Adrenal gland (tissue), 12 donors: ENCODE results near the gene HMGB1. TPM values are rescaled to one million over a fixed set of nuclear protein-coding genes. Genes with fewer than 3 reads are reported as not detected.
"Not testable (repeated sequence)": the region's sequence is repeated elsewhere in the genome, so short reads cannot be mapped to it uniquely, and the experiment has no call there.

Source experiments
- DNase-seq, 7 donors: peaks; one replicate each; pipeline ENCODE4 v3.0.0-alpha.2; 2019 to 2020
- H3K27ac ChIP-seq, 5 donors: fragments of 200-600 bp; sonication (generic) in 4 of 5; 1 replicate in 3 of 5; 2 replicates in 2 of 5; pipeline versions ENCODE4 v1.5.1 to v1.8.0; 2016 to 2020; ENCODE audit warnings: mild to moderate bottlenecking in 1 of 5
- H3K27me3 ChIP-seq: fragments of 200-600 bp; 2 replicates; pipeline ENCODE4 v1.8.0; 2021
- H3K36me3 ChIP-seq, 2 donors: fragments of 200-600 bp; replicated peaks in 1 of 2; 1 replicate in 1 of 2; 2 replicates in 1 of 2; pipeline versions ENCODE4 v1.5.1 to v1.8.0; 2018 to 2022
- H3K4me1 ChIP-seq, 2 donors: fragments of 200-600 bp; replicated peaks in 1 of 2; 1 replicate in 1 of 2; 2 replicates in 1 of 2; pipeline versions ENCODE4 v1.5.1 to v1.8.0; 2018 to 2021
- H3K4me3 ChIP-seq, 4 donors: fragments of 200-600 bp; sonication (generic) in 3 of 4; one replicate each; pipeline ENCODE4 v1.5.1; 2016 to 2018
- H3K9me3 ChIP-seq, 3 donors: fragments of 200-600 bp; sonication (generic) in 1 of 3; replicated peaks in 1 of 3; 1 replicate in 2 of 3; 2 replicates in 1 of 3; pipeline versions ENCODE4 v1.5.1 to v1.8.0; 2016 to 2021
- CTCF ChIP-seq, 6 experiments: fragments of 450-650 bp in 4 of 6; fragments of 200-600 bp in 2 of 6; sonication (generic) in 1 of 6; IDR thresholded peaks; 1 replicate in 5 of 6; 2 replicates in 1 of 6; pipeline versions ENCODE4 v1.5.1 to v1.8.0; 2016 to 2021; ENCODE audit warnings: antibody characterized with exemption in 6 of 6, mild to moderate bottlenecking in 2 of 6, moderate library complexity in 1 of 6
- POLR2A ChIP-seq, 2 donors: fragments of 450-650 bp; IDR thresholded peaks; one replicate each; pipeline ENCODE4 v1.6.1; 2017; ENCODE audit warnings: antibody characterized with exemption in 2 of 2, mild to moderate bottlenecking in 2 of 2, moderate library complexity in 1 of 2
- WGBS, 4 donors: extraction: QIAGEN DNeasy Blood & Tissue Kit in 2 of 4; methylation state at CpG; one replicate each; pipeline versions ENCODE4 v1.1.5 to v1.1.7; 2013 to 2017; 5-methylcytosine and 5-hydroxymethylcytosine counted together
- intact Hi-C, 2 donors: fragments of 100-400 bp; cut with DNase I; formaldehyde crosslinking; loops; one replicate each; pipeline versions ENCODE4 v1.14.1 to v1.15.0; 2022 to 2023
- polyA plus RNA-seq, 3 donors: library from polyadenylated mRNA; stranded (reverse); fragments of 200-250 nt in 2 of 3; fragments of 350-450 nt in 1 of 3; fragmentation: Illumina TruSeq in 1 of 3; extraction: RNeasy Lipid Tissue Mini Kit (QIAGEN cat#74804) in 1 of 3; gene quantifications; one replicate each; pipeline ENCODE4 v1.2.3, GENCODE V29; 2013 to 2014
- total RNA-seq, 9 donors: library from RNA; depleted of rRNA in 4 of 9; stranded (reverse); fragments of >200 nt in 4 of 9; fragments of 120-200 nt in 1 of 9; fragmentation: NEBNext Ultra II Directional in 1 of 9; extraction: Animal tissue kit (Norgen Biotek cat#: 25700) in 1 of 9; gene quantifications; one replicate each; pipeline versions ENCODE4 v1.1.0 to v1.2.4, GENCODE V29; 2013 to 2023
- donor health status: healthy with polysubstance abuse.
- donor health status: Bipolar disorder and iron deficiency.
- donor health status: DM: yes; HTN: yes; CAD: no.
- donor health status: DM: no; HTN: no; CAD: no.
- donor health status: DM: no; HTN: no; CAD: no.
- donor health status: DM: yes; HTN: yes; CAD: no.

The HMGB1 gene
- total and polyA plus RNA-seq, 12 donors: 106 to 342 (median 241) TPM

- peaks cover 4 to 12% of the 10 kb centered on the region in 2 donors for H3K4me1 ChIP-seq
- H3K27me3 ChIP-seq: no peaks in the 10 kb centered on the region
- intact Hi-C loops: no loop called here
- H3K27ac ChIP-seq: peak overlapping the region; percentile 2 to 88 (median 80)
- WGBS, 4 donors: 24 to 64% (median 27%) methylated on average over 4 to 7 of the region's 7 CpGs
- peak overlapping the region in 2 of 4 donors; percentile 4 to 6 for H3K4me3 ChIP-seq
- DNase-seq: no peak
- TF ChIP-seq CTCF (IDR thresholded peaks at IDR 0.05) (no peak), POLR2A (IDR thresholded peaks at IDR 0.05) (no peak)
- H3K9me3 ChIP-seq: no peaks in the 10 kb centered on the region
- H3K36me3 ChIP-seq: no peaks in the 10 kb centered on the region
These were observed 19.6 kb downstream of the HMGB1 start for GRCh38 chr13:30446126-30446500.

GRCh38 chr13:30443957-30444404 lies 21.8 kb downstream of the HMGB1 start:
- Histone ChIP-seq H3K27me3 (no peaks in the 10 kb centered on the region), H3K36me3 (no peaks in the 10 kb centered on the region), H3K4me3 (no peak overlapping the region), H3K4me1 (peaks cover 4 to 12% of the 10 kb centered on the region in 2 donors), H3K9me3 (no peaks in the 10 kb centered on the region), H3K27ac (no peak overlapping the region)
- no peak for TF ChIP-seq POLR2A (IDR thresholded peaks at IDR 0.05)
- TF ChIP-seq CTCF (IDR thresholded peaks at IDR 0.05): no peak
- 96 to 99% (median 97%) methylated on average over 11 to 12 of the region's 12 CpGs for WGBS, 4 donors
- DNase-seq: peak in 1 of 7 donors; percentile 14
- intact Hi-C loops: no loop called here

- intact Hi-C loops, H3K36me3 ChIP-seq, H3K9me3 ChIP-seq, H3K27me3 ChIP-seq, H3K27ac ChIP-seq, H3K4me3 ChIP-seq: not testable (repeated sequence)
- DNase-seq: peak in 1 of 7 donors; percentile 3
- 85 to 93% (median 90%) methylated on average over 3 of the region's 3 CpGs for WGBS, 4 donors
- peaks cover 4 to 12% of the 10 kb centered on the region in 2 donors for H3K4me1 ChIP-seq
These were observed 22.2 kb downstream of the HMGB1 start for GRCh38 chr13:30443491-30443890.

- no peaks in the 10 kb centered on the region for H3K27me3 ChIP-seq
- peaks cover 4 to 12% of the 10 kb centered on the region in 2 donors for H3K4me1 ChIP-seq
- TF ChIP-seq CTCF (IDR thresholded peaks at IDR 0.05): no peak
- no peak for TF ChIP-seq POLR2A (IDR thresholded peaks at IDR 0.05)
- intact Hi-C loops: no loop called here
- H3K4me3 ChIP-seq: no peak overlapping the region
- no peak for DNase-seq
- no peaks in the 10 kb centered on the region for H3K36me3 ChIP-seq
- whole genome bisulfite sequencing, 4 donors: 77 to 91% (median 79%) methylated on average over 5 of the region's 5 CpGs
- H3K27ac ChIP-seq: no peak overlapping the region
- H3K9me3 ChIP-seq: no peaks in the 10 kb centered on the region
These were observed 22.8 kb downstream of the HMGB1 start for GRCh38 chr13:30442926-30443325.

GRCh38 chr13:30440910-30441703 lies 24.6 kb downstream of the HMGB1 start:
- no peaks in the 10 kb centered on the region for H3K9me3 ChIP-seq
- 58 to 65% (median 60%) methylated on average over 8 of the region's 8 CpGs for WGBS, 4 donors
- peaks cover 3 to 8% of the 10 kb centered on the region in 2 donors for H3K4me1 ChIP-seq
- DNase-seq: no peak
- TF ChIP-seq CTCF (IDR thresholded peaks at IDR 0.05) (no peak), POLR2A (IDR thresholded peaks at IDR 0.05) (no peak)
- H3K27ac ChIP-seq: no peak overlapping the region
- H3K27me3 ChIP-seq: no peaks in the 10 kb centered on the region
- intact Hi-C loops: no loop called here
- H3K36me3 ChIP-seq: no peaks in the 10 kb centered on the region
- no peak overlapping the region for H3K4me3 ChIP-seq
